GM12891 (cell line): Measurements from ENCODE around the gene YPEL5.

ENCODE experiments used
- PAX5 ChIP-seq: IDR thresholded peaks from 2 replicates; pipeline ENCODE4 v1.6.1; 2011; ENCODE audit warnings: low read length, moderate library complexity, mild to moderate bottlenecking; ENCODE audit not compliant: insufficient read depth, severe bottlenecking
- POLR2A ChIP-seq: IDR thresholded peaks from 2 replicates; pipeline ENCODE4 v1.6.1; 2011; ENCODE audit warnings: low read depth, low read length, control low read depth
- POLR2AphosphoS5 ChIP-seq: IDR thresholded peaks from 2 replicates; pipeline ENCODE4 v1.6.1; 2011; ENCODE audit warnings: low read depth, low read length, control low read depth
- SPI1 ChIP-seq: IDR thresholded peaks from 2 replicates; pipeline ENCODE4 v1.6.1; 2011; ENCODE audit warnings: low read depth, low read length, control low read depth
- TAF1 ChIP-seq: IDR thresholded peaks from 2 replicates; pipeline ENCODE4 v1.6.1; 2011; ENCODE audit warnings: low read depth, low read length, control low read depth

DNA sequence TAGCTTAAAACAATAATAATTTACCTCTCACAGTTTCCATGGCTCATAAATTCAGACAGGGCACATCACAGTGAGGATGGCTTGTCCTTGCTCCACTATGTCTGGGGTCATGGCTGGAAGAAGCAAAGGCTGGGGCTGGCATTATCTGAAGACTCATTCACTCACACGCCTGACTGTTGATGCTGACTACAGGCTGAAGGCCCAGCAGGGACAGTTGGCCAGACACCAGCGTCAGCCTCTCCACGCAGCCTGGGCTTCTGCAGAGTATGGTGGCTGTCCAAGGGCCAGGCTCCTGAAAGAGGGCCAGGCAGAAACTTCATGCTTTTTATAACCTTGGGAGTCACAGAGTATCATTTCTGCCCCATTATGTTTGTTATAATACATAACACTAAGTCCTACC, 33.4 kb downstream of the YPEL5 start:
- TF ChIP-seq TAF1: no peak
- TF ChIP-seq SPI1: no peak
- no peak for TF ChIP-seq POLR2A
- TF ChIP-seq POLR2AphosphoS5: no peak
- TF ChIP-seq PAX5: no peak
